HepG2 (cell line): ENCODE measurements around the gene SLC23A3. TPM values are rescaled to one million over a fixed set of nuclear protein-coding genes. Genes with fewer than 3 reads are reported as not detected.
A peak's percentile ranks its signal among the peaks of the same experiment; 100 is the strongest.

ENCODE experiments used
- ADNP ChIP-seq: sonication (generic); formaldehyde crosslinking; IDR thresholded peaks from 2 replicates; pipeline ENCODE4 v1.4.0; 2020; ENCODE audit warnings: missing genetic modification reagents
- EEA1 ChIP-seq: sonication (generic); formaldehyde crosslinking; IDR thresholded peaks from 2 replicates; pipeline ENCODE4 v1.5.1; 2020; ENCODE audit warnings: mild to moderate bottlenecking, missing genetic modification reagents, borderline replicate concordance
- HOXA5 ChIP-seq: sonication (generic); formaldehyde crosslinking; IDR thresholded peaks from 2 replicates; pipeline ENCODE4 v1.4.0; 2020; ENCODE audit warnings: missing genetic modification reagents
- MED1 ChIP-seq: sonication (generic); formaldehyde crosslinking; IDR thresholded peaks from 2 replicates; pipeline ENCODE4 v1.4.0; 2020; ENCODE audit warnings: missing genetic modification reagents
- NCOA2 ChIP-seq: sonication (generic); formaldehyde crosslinking; IDR thresholded peaks from 2 replicates; pipeline ENCODE4 v1.8.0; 2022; ENCODE audit warnings: inconsistent platforms
- SMAD1 ChIP-seq: sonication (generic); formaldehyde crosslinking; IDR thresholded peaks from 2 replicates; pipeline ENCODE4 v1.4.0; 2020; ENCODE audit warnings: missing genetic modification reagents, low read depth, mild to moderate bottlenecking, borderline replicate concordance
- SNRNP70 ChIP-seq: fragments of 200-400 bp; formaldehyde crosslinking; IDR thresholded peaks from 2 replicates; pipeline ENCODE4 v1.6.1; 2017; ENCODE audit warnings: mild to moderate bottlenecking, low read depth, low read length, moderate library complexity
- SOX13 ChIP-seq, 3 experiments: fragments of 450-650 bp in 1 of 3; sonication (generic) in 1 of 3; formaldehyde crosslinking in 1 of 3; IDR thresholded peaks in 2 of 3; conservative IDR thresholded peaks in 1 of 3; 2 replicates each; pipeline versions ENCODE4 v1.5.0 to v1.6.1; 2016 to 2020; ENCODE audit warnings: antibody characterized with exemption in 1 of 3, mild to moderate bottlenecking in 1 of 3, missing compliant biosample characterization in 1 of 3, missing genetic modification reagents in 1 of 3, moderate library complexity in 1 of 3
- SP140L ChIP-seq: sonication (generic); formaldehyde crosslinking; IDR thresholded peaks from 2 replicates; pipeline ENCODE4 v1.4.0; 2020; ENCODE audit warnings: missing genetic modification reagents, borderline replicate concordance
- ZFP1 ChIP-seq: IDR thresholded peaks from 2 replicates; pipeline ENCODE4 v1.6.1; 2016
- ZNF790 ChIP-seq: sonication (generic); formaldehyde crosslinking; IDR thresholded peaks from 2 replicates; pipeline ENCODE4 v1.8.0; 2022; ENCODE audit warnings: missing genetic modification reagents, mild to moderate bottlenecking, borderline replicate concordance
- ZNF883 ChIP-seq: sonication (generic); formaldehyde crosslinking; IDR thresholded peaks from 2 replicates; pipeline ENCODE4 v1.5.1; 2020; ENCODE audit warnings: mild to moderate bottlenecking, missing genetic modification reagents; ENCODE audit errors: not compliant biosample characterization
- polyA plus RNA-seq, 8 experiments: library from polyadenylated mRNA; depleted of rRNA in 3 of 8; stranded (reverse) in 7 of 8; unstranded in 1 of 8; fragments of >200 nt; fragmentation: Illumina TruSeq in 4 of 8; extraction: Trizol in 4 of 8; gene quantifications; 2 replicates each; pipeline versions ENCODE4 v1.2.1 to v1.2.3, GENCODE V29; 2011 to 2016; ENCODE audit warnings: low read depth in 4 of 8, missing spikeins in 1 of 8, mixed read lengths in 1 of 8; ENCODE audit not compliant: insufficient read depth in 1 of 8
- total RNA-seq, 5 experiments: library from RNA; depleted of rRNA; stranded (reverse); fragments of >200 nt; fragmentation: Illumina TruSeq; extraction: Trizol; gene quantifications; 2 replicates each; pipeline ENCODE4 v1.2.3, GENCODE V29; 2016; ENCODE audit warnings: low read depth in 1 of 5
- TF ChIP-seq, protein P1 (sequence below): fragments of 450-650 bp; IDR thresholded peaks from 2 replicates; pipeline ENCODE4 v1.6.1; 2017
- TF ChIP-seq, protein P2 (sequence below): IDR thresholded peaks from 2 replicates; pipeline ENCODE4 v1.6.1; 2016; ENCODE audit warnings: missing biosample characterization, missing genetic modification reagents, low read depth
- TF ChIP-seq, protein P3 (sequence below): sonication (generic); formaldehyde crosslinking; conservative IDR thresholded peaks from 2 replicates; pipeline ENCODE4 v1.4.0; 2020; ENCODE audit warnings: missing genetic modification reagents
- TF ChIP-seq, protein P4 (sequence below): IDR thresholded peaks from 2 replicates; pipeline ENCODE4 v1.6.1; 2018; ENCODE audit warnings: missing genetic modification reagents, mild to moderate bottlenecking, missing compliant biosample characterization
- TF ChIP-seq, protein P5 (sequence below): fragments of 450-650 bp; IDR thresholded peaks from 2 replicates; pipeline ENCODE4 v1.6.1; 2017; ENCODE audit warnings: mild to moderate bottlenecking
- TF ChIP-seq, protein P6 (sequence below): sonication (generic); formaldehyde crosslinking; IDR thresholded peaks from 2 replicates; pipeline ENCODE4 v1.5.1; 2020; ENCODE audit warnings: missing genetic modification reagents, mild to moderate bottlenecking, borderline replicate concordance

The SLC23A3 gene
- total and polyA plus RNA-seq, 2 of the 13 experiments (the other 11 are each of a cell fraction or from before 2014, with no cell fraction given), result 0.38 to 0.78 TPM

DNA sequence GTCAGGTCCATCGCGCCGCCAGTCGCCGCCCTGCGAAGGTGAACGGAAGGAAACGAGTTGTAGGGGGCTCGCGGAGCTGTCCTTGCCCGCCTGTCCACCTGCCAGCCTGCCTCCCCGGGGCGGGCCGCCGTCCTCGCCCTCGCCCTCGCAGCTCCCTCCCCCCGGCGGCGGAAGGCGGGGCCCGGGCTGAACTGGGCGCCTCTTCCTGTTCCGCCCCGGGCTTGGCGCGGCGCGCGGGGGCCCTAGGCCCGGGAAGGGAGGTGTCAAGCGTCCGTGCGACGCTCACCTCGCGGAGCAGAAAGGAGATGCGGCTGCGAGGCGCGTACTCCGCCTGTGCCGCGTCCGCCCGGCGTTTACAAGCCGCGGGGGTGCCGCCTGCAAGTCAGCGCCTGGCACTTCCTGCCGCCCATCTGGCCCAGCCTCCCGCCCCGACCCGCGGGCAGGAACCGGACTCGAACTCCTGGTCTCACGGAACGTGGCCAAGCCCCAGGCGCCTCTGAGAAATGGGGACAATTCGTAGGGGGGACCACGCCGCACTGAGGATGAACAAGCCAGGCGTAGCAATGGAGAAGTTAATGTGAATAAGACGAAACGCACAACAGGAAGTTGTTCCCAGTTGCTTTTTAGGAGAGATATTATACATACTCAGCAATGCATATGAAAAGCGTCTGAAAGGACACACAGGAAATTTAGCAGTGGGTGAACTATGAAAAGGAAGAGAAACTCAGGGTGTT, 7.2 kb upstream of the SLC23A3 start, which contains the start of gene CNPPD1 (continued):
- TF ChIP-seq ZNF883 (CRISPR knock-in tag) (peak; percentile 97), SNRNP70 (no peak), NCOA2 (CRISPR knock-in tag) (peak; percentile 71), ADNP (CRISPR knock-in tag) (no peak), SOX13 (IDR thresholded peaks at IDR 0.05) (no peak; the same call in 1 of the 2 replicates), SOX13 (CRISPR knock-in tag; conservative IDR thresholded peaks at IDR 0.05 in 1 of 2, IDR thresholded peaks at IDR 0.05 in 1 of 2) (peak in 1 of 2 experiments; percentile 74; a peak in 2 of 4 replicates), SMAD1 (peak; percentile 99; the same call in 1 of the 2 replicates), SP140L (CRISPR knock-in tag) (no peak), HOXA5 (peak; percentile 92; the same call in 1 of the 2 replicates), ZFP1 (peak; percentile 68; the same call in 1 of the 2 replicates), MED1 (CRISPR knock-in tag) (peak; percentile 91), EEA1 (CRISPR knock-in tag) (peak; percentile 80; the same call in 1 of the 2 replicates), ZNF790 (CRISPR knock-in tag) (peak; percentile 61; the same call in 1 of the 2 replicates)
- TF ChIP-seq, protein P1, sequence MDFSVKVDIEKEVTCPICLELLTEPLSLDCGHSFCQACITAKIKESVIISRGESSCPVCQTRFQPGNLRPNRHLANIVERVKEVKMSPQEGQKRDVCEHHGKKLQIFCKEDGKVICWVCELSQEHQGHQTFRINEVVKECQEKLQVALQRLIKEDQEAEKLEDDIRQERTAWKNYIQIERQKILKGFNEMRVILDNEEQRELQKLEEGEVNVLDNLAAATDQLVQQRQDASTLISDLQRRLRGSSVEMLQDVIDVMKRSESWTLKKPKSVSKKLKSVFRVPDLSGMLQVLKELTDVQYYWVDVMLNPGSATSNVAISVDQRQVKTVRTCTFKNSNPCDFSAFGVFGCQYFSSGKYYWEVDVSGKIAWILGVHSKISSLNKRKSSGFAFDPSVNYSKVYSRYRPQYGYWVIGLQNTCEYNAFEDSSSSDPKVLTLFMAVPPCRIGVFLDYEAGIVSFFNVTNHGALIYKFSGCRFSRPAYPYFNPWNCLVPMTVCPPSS, result no peak
- TF ChIP-seq, protein P2, sequence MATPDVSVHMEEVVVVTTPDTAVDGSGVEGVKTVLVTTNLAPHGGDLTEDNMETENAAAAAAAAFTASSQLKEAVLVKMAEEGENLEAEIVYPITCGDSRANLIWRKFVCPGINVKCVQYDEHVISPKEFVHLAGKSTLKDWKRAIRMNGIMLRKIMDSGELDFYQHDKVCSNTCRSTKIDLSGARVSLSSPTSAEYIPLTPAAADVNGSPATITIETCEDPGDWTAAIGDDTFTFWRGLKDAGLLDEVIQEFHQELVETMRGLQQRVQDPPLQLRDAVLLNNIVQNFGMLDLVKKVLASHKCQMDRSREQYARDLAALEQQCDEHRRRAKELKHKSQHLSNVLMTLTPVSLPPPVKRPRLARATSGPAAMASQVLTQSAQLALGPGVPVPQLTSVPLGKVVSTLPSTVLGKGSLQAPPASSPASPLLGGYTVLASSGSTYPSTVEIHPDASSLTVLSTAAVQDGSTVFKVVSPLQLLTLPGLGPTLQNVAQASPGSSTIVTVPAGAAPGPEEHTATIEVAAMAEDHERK (CRISPR knock-in tag), result peak; percentile 73
- TF ChIP-seq, protein P3, sequence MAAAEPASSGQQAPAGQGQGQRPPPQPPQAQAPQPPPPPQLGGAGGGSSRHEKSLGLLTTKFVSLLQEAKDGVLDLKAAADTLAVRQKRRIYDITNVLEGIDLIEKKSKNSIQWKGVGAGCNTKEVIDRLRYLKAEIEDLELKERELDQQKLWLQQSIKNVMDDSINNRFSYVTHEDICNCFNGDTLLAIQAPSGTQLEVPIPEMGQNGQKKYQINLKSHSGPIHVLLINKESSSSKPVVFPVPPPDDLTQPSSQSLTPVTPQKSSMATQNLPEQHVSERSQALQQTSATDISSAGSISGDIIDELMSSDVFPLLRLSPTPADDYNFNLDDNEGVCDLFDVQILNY (CRISPR knock-in tag), result peak; percentile 90; the same call in 1 of the 2 replicates
- TF ChIP-seq, protein P4, sequence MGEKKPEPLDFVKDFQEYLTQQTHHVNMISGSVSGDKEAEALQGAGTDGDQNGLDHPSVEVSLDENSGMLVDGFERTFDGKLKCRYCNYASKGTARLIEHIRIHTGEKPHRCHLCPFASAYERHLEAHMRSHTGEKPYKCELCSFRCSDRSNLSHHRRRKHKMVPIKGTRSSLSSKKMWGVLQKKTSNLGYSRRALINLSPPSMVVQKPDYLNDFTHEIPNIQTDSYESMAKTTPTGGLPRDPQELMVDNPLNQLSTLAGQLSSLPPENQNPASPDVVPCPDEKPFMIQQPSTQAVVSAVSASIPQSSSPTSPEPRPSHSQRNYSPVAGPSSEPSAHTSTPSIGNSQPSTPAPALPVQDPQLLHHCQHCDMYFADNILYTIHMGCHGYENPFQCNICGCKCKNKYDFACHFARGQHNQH, result peak; percentile 94
- TF ChIP-seq, protein P5, sequence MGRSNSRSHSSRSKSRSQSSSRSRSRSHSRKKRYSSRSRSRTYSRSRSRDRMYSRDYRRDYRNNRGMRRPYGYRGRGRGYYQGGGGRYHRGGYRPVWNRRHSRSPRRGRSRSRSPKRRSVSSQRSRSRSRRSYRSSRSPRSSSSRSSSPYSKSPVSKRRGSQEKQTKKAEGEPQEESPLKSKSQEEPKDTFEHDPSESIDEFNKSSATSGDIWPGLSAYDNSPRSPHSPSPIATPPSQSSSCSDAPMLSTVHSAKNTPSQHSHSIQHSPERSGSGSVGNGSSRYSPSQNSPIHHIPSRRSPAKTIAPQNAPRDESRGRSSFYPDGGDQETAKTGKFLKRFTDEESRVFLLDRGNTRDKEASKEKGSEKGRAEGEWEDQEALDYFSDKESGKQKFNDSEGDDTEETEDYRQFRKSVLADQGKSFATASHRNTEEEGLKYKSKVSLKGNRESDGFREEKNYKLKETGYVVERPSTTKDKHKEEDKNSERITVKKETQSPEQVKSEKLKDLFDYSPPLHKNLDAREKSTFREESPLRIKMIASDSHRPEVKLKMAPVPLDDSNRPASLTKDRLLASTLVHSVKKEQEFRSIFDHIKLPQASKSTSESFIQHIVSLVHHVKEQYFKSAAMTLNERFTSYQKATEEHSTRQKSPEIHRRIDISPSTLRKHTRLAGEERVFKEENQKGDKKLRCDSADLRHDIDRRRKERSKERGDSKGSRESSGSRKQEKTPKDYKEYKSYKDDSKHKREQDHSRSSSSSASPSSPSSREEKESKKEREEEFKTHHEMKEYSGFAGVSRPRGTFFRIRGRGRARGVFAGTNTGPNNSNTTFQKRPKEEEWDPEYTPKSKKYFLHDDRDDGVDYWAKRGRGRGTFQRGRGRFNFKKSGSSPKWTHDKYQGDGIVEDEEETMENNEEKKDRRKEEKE, result no peak
- TF ChIP-seq, protein P6, sequence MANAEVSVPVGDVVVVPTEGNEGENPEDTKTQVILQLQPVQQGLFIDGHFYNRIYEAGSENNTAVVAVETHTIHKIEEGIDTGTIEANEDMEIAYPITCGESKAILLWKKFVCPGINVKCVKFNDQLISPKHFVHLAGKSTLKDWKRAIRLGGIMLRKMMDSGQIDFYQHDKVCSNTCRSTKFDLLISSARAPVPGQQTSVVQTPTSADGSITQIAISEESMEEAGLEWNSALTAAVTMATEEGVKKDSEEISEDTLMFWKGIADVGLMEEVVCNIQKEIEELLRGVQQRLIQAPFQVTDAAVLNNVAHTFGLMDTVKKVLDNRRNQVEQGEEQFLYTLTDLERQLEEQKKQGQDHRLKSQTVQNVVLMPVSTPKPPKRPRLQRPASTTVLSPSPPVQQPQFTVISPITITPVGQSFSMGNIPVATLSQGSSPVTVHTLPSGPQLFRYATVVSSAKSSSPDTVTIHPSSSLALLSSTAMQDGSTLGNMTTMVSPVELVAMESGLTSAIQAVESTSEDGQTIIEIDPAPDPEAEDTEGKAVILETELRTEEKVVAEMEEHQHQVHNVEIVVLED, result peak; percentile 90
